ENCODE results near the gene FANCE. TPM values are rescaled to one million over a fixed set of nuclear protein-coding genes. Genes with fewer than 3 reads are reported as not detected.

FANCE gene
- total RNA-seq, 1 experiment from 2014 or later, result 16.1 TPM

- Histone ChIP-seq H3K4me2 (ENCODE audit: low read length) (no peak overlapping the region), H3K79me2 (ENCODE audit: insufficient read depth, low read length) (peaks cover 7% of the 10 kb centered on the region; the same call in 1 of the 2 replicates), H3K9ac (ENCODE audit: low read length) (no peak overlapping the region), H4K20me1 (ENCODE audit: insufficient read depth) (no peaks in the 10 kb centered on the region), H2AFZ (ENCODE audit: low read depth, low read length, poor library complexity, severe bottlenecking) (no peak overlapping the region), H3K27me3 (ENCODE audit: insufficient read depth, low read length) (no peaks in the 10 kb centered on the region), H3K4me1 (ENCODE audit: control insufficient read depth in 1 of 2, insufficient read depth in 2 of 2, low read length in 2 of 2) (peaks cover 11 to 29% of the 10 kb centered on the region in 2 experiments), H3K9me3 (ENCODE audit: control insufficient read depth in 1 of 2, insufficient read depth in 1 of 2, low read depth in 1 of 2, low read length in 2 of 2) (no peaks in the 10 kb centered on the region), H3K27ac (ENCODE audit: low read depth, low read length) (no peak overlapping the region), H3K9me2 (ENCODE audit: insufficient read depth) (no peaks in the 10 kb centered on the region), H3K36me3 (ENCODE audit: control insufficient read depth in 1 of 2, insufficient read depth in 2 of 2, low read length in 2 of 2) (no peaks in the 10 kb centered on the region), H3K4me3 (replicated peaks in 1 of 2; ENCODE audit: low read depth in 1 of 2, low read length in 2 of 2) (no peak overlapping the region)
- intact Hi-C loops (cut with micrococcal nuclease), result no loop called here
- TF ChIP-seq SRF (IDR thresholded peaks at IDR 0.05; ENCODE audit: low read depth) (no peak), RAD21 (IDR thresholded peaks at IDR 0.05; ENCODE audit: low read depth) (no peak), JUND (IDR thresholded peaks at IDR 0.05) (no peak), ZNF274 (IDR thresholded peaks at IDR 0.05; ENCODE audit: low read depth, low read length) (no peak), CBX3 (IDR thresholded peaks at IDR 0.05; ENCODE audit: low read depth) (no peak), EGR1 (IDR thresholded peaks at IDR 0.05; ENCODE audit: low read depth) (no peak), SIN3A (IDR thresholded peaks at IDR 0.05; ENCODE audit: low read depth) (no peak)
- no peak for DNase-seq (ENCODE audit: low read depth, low spot score)
- ChIA-PET CTCF (no interaction called here), RAD21 (ENCODE audit: low non-redundant PET in 1 of 2, low total read pairs in 2 of 2, uncharacterized antibody in 2 of 2, unreplicated experiment in 2 of 2) (no interaction called here), POLR2A (no interaction called here)
- no TSS peak for BruUV-seq (replicated peaks)
- no peak for ATAC-seq
Measured at GRCh38 chr6:35500782-35501181, 48.6 kb downstream of the FANCE start.

GRCh38 chr6:35501784-35502183, 49.6 kb downstream of the FANCE start:
- Histone ChIP-seq H3K4me2 (ENCODE audit: low read length) (no peak overlapping the region), H3K9me2 (ENCODE audit: insufficient read depth) (no peaks in the 10 kb centered on the region), H3K4me3 (replicated peaks in 1 of 2; ENCODE audit: low read depth in 1 of 2, low read length in 2 of 2) (no peak overlapping the region), H3K79me2 (ENCODE audit: insufficient read depth, low read length) (0 out of 2 replicates have a peak, but pooled peaks cover 3% of the 10 kb centered on the region), H3K27ac (ENCODE audit: low read depth, low read length) (no peak overlapping the region), H3K4me1 (ENCODE audit: control insufficient read depth in 1 of 2, insufficient read depth in 2 of 2, low read length in 2 of 2) (peaks cover 11 to 25% of the 10 kb centered on the region in 2 experiments), H2AFZ (ENCODE audit: low read depth, low read length, poor library complexity, severe bottlenecking) (no peak overlapping the region), H3K27me3 (ENCODE audit: insufficient read depth, low read length) (no peaks in the 10 kb centered on the region), H3K9me3 (ENCODE audit: control insufficient read depth in 1 of 2, insufficient read depth in 1 of 2, low read depth in 1 of 2, low read length in 2 of 2) (no peaks in the 10 kb centered on the region), H3K36me3 (ENCODE audit: control insufficient read depth in 1 of 2, insufficient read depth in 2 of 2, low read length in 2 of 2) (no peaks in the 10 kb centered on the region), H3K9ac (ENCODE audit: low read length) (no peak overlapping the region), H4K20me1 (ENCODE audit: insufficient read depth) (no peaks in the 10 kb centered on the region)
- RAD21 ChIA-PET (ENCODE audit: low non-redundant PET in 1 of 2, low total read pairs in 2 of 2, uncharacterized antibody in 2 of 2, unreplicated experiment in 2 of 2), result no interaction called here
- intact Hi-C loops (cut with micrococcal nuclease), result no loop called here
- POLR2A ChIA-PET, result no interaction called here
- no peak for ATAC-seq
- CTCF ChIA-PET, result no interaction called here
- no TSS peak for BruUV-seq (replicated peaks)
- TF ChIP-seq ZBTB33 (IDR thresholded peaks at IDR 0.05; ENCODE audit: extremely low read depth, insufficient replicate concordance, low read length), result no peak
- no peak for TF ChIP-seq ZFX (IDR thresholded peaks at IDR 0.05)
- no peak for TF ChIP-seq FOSL1 (IDR thresholded peaks at IDR 0.05; ENCODE audit: low read depth)
- TF ChIP-seq JUND (IDR thresholded peaks at IDR 0.05), result no peak
- TF ChIP-seq TCF7L2 (IDR thresholded peaks at IDR 0.05; ENCODE audit: borderline replicate concordance, extremely low read depth, insufficient read depth, insufficient read length), result no peak
- no peak for TF ChIP-seq CTCF (IDR thresholded peaks at IDR 0.05 in 2 of 3, conservative IDR thresholded peaks at IDR 0.05 in 1 of 3; ENCODE audit: borderline replicate concordance in 1 of 3, insufficient read depth in 1 of 3, low read depth in 2 of 3, low read length in 2 of 3)
- no peak for TF ChIP-seq POLR2AphosphoS5 (IDR thresholded peaks at IDR 0.05; ENCODE audit: low read depth, low read length)
- no peak for TF ChIP-seq ATF3 (IDR thresholded peaks at IDR 0.05)
- TF ChIP-seq EZH2phosphoT487 (IDR thresholded peaks at IDR 0.05; ENCODE audit: borderline replicate concordance), result no peak
- no peak for TF ChIP-seq SP1 (IDR thresholded peaks at IDR 0.05; ENCODE audit: low read depth)
- TF ChIP-seq EZH2 (IDR thresholded peaks at IDR 0.05), result no peak
- TF ChIP-seq SRF (IDR thresholded peaks at IDR 0.05; ENCODE audit: low read depth), result no peak
- TF ChIP-seq ZNF274 (IDR thresholded peaks at IDR 0.05; ENCODE audit: low read depth, low read length), result no peak
- DNase-seq (ENCODE audit: low read depth, low spot score), result no peak

Measured in HCT116 (cell line).